SHP77 treated with DMSO at 0.1 percent for 48 hours (cell line): ENCODE measurements around the gene LRRC41.
"Not testable (repeated sequence)": the region's sequence is repeated elsewhere in the genome, so short reads cannot be mapped to it uniquely, and the experiment has no call there.

ENCODE experiments used
- DNase-seq: peaks from one replicate; lab custom pipeline; 2025; lab: John Stamatoyannopoulos, UW

LRRC41 gene

GRCh38 chr1:46322191-46322590 is 18.8 kb upstream of the LRRC41 start:
- not testable (repeated sequence) for DNase-seq

GRCh38 chr1:46319960-46320914 is 16.8 kb upstream of the LRRC41 start:
- DNase-seq, result not testable (repeated sequence)

- not testable (repeated sequence) for DNase-seq
Measured at GRCh38 chr1:46319301-46319700, 15.9 kb upstream of the LRRC41 start.

- no peak for DNase-seq
Measured at GRCh38 chr1:46317323-46317722, 13.9 kb upstream of the LRRC41 start.

- no peak for DNase-seq
Measured at GRCh38 chr1:46315669-46316403, 12.4 kb upstream of the LRRC41 start.

GRCh38 chr1:46310321-46310720 is 6.9 kb upstream of the LRRC41 start:
- DNase-seq, result no peak

GRCh38 chr1:46309401-46310159 is 6.2 kb upstream of the LRRC41 start:
- no peak for DNase-seq

GRCh38 chr1:46306159-46306530 is 2.7 kb upstream of the LRRC41 start:
- no peak for DNase-seq

GRCh38 chr1:46303872-46304326 is 483 bp upstream of the LRRC41 start:
- no peak for DNase-seq

GRCh38 chr1:46302641-46303037 is 777 bp downstream of the LRRC41 start:
- no peak for DNase-seq

GRCh38 chr1:46301808-46302640 is 1.4 kb downstream of the LRRC41 start:
- no peak for DNase-seq

- DNase-seq, result no peak
Measured at GRCh38 chr1:46301406-46301807, 2.0 kb downstream of the LRRC41 start.

GRCh38 chr1:46300673-46301405 is 2.6 kb downstream of the LRRC41 start:
- DNase-seq, result no peak

GRCh38 chr1:46298387-46298786 is 5.0 kb downstream of the LRRC41 start:
- DNase-seq, result no peak

GRCh38 chr1:46295306-46295705 is 8.1 kb downstream of the LRRC41 start:
- DNase-seq, result no peak

GRCh38 chr1:46289976-46290375 is 13.4 kb downstream of the LRRC41 start:
- no peak for DNase-seq

GRCh38 chr1:46289134-46289494 is 14.3 kb downstream of the LRRC41 start:
- no peak for DNase-seq

- DNase-seq, result no peak
Measured at GRCh38 chr1:46288485-46289133, 14.8 kb downstream of the LRRC41 start.

GRCh38 chr1:46285730-46286477 is 17.5 kb downstream of the LRRC41 start:
- DNase-seq, result peak; percentile 80
